Endometrial microvascular endothelial cells (primary cell): Measurements from ENCODE around the gene SKP2. TPM values are rescaled to one million over a fixed set of nuclear protein-coding genes. Genes with fewer than 3 reads are reported as not detected.
"Not testable (repeated sequence)": the region's sequence is repeated elsewhere in the genome, so short reads cannot be mapped to it uniquely, and the experiment has no call there.

Experiments
- in situ Hi-C: cut with HindIII; loops from 2 replicates; pipeline ENCODE4 v1.10.0; 2017; ENCODE audit warnings: low sequenced_read_pairs, low pct_unique_long_range_greater_than_20kb; ENCODE audit errors: inconsistent ontology term
- total RNA-seq: library from RNA; depleted of rRNA; stranded (reverse); fragments of >200 nt; gene quantifications from one replicate; pipeline ENCODE4 v1.2.3, GENCODE V29; 2015; ENCODE audit errors: inconsistent ontology term

Gene SKP2
- total RNA-seq: 39.8 TPM

DNA sequence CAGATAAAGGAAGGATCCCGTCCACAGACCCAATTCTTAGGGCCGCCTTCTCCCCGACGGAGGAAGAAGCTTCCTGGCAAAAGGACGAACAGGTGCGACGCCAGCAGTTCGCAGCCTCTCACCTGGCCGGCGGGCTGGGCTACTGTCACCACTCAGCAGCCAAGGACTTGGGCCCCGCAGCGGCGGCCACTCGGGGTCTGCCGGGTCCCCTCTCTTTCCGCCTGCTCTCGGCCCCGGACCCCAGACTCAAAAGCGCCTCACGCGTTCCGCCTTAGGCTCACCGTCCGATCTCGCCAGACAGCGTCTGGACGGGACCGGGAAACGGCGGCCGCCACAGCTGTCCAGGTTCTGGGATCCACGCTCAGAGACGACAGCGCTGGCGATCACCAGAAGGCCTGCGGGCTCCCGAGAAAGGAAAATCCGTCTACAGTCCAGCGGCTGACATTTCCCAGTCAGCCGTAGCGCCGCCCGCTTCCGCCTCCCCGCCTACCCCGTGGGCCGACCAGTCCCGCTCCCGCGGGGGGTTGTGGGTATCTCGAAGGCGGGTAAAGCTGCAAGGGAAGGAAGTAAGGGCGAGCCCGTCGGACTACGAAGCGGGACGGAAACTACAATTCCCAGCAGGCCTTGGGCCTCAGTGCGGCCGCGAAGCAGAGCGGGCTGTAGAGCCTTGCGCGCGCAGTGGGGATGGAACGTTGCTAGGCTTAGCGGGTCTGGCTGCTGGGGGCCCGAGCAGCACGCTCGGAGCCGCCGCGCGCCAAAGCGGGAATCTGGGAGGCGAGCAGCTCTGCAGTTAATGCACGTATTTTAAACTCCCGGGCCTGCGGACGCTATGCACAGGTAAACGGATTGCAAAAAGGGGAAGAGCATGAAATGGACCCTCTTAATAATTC is at the start of gene SKP2, which contains the start of gene LMBRD2:
Gene SKP2 (plus strand): TSS at position 678 of the 890 bp plus-strand sequence. CDS start 152 bp downstream, at position 830.
Gene LMBRD2 (minus strand): TSS at position 454 of the 890 bp plus-strand sequence. CDS start 8,538 bp downstream, outside the sequence.
- in situ Hi-C loops: no loop called here

DNA sequence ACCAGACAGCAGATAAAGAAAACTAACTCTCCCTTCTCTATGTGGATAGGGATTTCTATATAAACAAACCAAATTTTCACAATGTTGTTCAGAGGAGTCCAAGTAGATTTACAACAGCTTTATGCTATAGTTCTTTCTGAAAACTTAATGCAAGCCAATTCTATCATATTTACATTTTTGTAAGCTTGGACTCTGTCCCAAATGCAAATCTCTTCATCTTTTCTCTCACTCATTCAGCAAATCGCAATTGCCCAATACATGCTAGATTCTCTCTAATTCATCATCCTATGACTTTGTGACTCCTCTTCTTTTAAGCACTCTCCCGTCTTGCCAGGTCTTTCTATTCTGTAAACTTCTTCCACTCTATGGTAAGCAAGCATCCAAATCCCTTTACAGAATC is 46.1 kb upstream of the SKP2 start:
- in situ Hi-C loops: no loop called here

DNA sequence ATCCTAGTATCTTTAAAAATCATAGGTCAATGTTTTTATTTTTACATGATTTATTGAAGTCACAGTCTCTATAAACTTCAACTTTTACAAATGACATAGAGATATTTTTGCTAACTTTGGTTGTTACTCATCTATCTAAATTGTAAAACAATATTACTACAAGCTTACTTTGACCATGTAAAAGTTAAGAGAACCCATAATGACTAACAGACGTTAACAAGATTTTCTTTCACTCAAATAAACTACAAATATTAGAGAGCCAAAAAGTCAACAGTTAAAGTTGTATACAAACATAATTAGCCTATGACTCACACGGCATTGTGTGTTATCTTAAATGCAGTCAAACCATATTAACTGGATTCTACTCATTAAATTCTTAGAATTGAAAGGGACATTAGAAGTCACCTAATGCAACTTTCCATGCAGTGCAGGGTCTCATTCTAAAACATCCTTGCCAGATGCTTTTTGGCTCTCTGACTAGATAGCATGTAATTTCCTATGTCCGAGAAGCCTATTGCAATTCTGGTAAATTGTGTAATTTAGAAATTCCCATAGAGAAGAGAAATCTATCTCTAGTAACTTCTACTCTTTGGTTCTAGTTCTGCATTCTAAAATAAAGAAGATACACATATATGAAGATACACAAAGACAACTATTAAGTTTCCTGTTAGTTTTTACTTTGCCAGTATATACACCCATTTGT is 43.0 kb upstream of the SKP2 start:
- in situ Hi-C loops: no loop called here

DNA sequence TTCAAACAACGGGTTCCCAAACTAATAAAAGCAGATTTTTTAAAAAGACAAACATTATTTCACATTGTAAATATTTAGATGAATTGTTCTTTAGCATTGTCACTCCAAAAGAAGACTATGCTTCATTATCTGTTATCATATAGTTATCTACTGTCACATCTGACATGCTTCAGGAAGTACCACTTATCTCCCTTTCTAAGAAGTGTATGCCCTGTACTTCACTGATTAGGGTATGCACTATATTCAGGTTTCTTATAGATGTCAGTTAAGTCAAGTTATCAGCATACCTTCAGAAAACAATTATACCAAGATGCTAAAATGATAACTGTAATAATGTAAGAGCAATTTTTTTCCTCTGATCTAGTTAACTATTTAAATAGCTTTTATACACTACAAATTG is 40.7 kb upstream of the SKP2 start:
- in situ Hi-C loops: no loop called here

GRCh38 chr5:36125868-36126267 is 26.0 kb upstream of the SKP2 start:
- in situ Hi-C loops: no loop called here

DNA sequence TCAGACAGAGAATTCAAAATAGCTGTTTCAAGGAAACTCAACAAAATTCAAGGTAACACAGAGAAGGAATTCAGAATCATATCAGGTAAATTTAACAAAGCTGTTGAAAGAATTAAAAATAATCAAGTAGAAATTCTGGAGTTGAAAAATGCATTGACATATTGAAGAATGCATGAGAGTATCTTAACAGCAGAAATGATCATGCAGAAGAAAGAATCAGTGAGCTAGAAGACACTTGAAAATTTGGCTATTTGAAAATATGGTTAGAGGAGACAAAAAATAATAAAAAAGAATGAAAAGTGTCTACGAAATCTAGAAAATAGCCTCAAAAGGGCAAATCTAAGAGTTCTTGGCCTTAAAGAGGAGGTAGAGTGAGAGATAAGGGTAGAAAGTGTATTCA is 23.1 kb upstream of the SKP2 start:
- in situ Hi-C loops: no loop called here

GRCh38 chr5:36129666-36130065 is 22.2 kb upstream of the SKP2 start:
- in situ Hi-C loops: not testable (repeated sequence)

- in situ Hi-C loops: not testable (repeated sequence)
Measured at GRCh38 chr5:36133009-36133408, 18.9 kb upstream of the SKP2 start.

- in situ Hi-C loops: no loop called here
Measured at GRCh38 chr5:36135988-36136387, 15.9 kb upstream of the SKP2 start.

GRCh38 chr5:36136581-36136980 is 15.3 kb upstream of the SKP2 start:
- in situ Hi-C loops: no loop called here

GRCh38 chr5:36138900-36139683 is 12.8 kb upstream of the SKP2 start:
- in situ Hi-C loops: no loop called here

DNA sequence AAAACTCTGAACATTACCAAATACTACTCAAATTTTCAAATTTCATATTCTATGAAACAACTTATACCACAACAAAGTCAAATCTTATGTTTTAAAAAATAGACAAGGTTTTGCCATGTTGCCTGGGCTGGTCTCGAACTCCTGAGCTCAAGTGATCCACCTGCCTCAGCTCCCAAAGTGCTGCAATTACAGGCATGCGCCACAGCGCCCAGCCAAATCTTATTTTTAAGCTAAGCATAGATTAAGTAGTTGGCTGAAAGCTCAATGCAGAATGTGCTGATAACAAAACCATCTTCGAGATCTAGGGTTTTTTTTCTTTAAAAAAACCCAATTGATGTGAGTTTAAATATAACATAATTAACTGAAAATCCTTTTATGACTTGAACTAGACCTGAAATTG is 6.6 kb upstream of the SKP2 start:
- in situ Hi-C loops: no loop called here

DNA sequence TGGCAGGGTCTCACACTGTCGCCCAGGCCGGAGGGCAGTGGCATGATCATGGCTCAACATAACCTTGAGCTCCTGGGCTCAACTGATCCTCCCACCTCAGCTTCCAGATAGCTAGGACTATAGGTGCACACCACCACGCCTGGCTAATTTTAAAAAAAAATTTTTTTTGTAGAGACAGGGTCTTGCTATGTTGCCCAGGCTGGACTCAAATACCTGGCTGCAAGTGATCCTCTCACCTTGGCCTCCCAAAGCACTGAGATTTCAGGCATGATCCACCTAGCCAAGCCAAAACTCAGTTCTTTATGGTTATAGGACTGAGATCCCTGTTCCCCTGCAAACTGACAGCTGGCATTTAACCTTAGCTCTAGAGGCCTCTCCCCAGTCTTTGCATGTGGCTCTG is 5.5 kb upstream of the SKP2 start:
- in situ Hi-C loops: no loop called here

- in situ Hi-C loops: no loop called here
Measured at GRCh38 chr5:36147681-36148080, 4.2 kb upstream of the SKP2 start.

- in situ Hi-C loops: no loop called here
Measured at GRCh38 chr5:36150676-36151433, 1.1 kb upstream of the SKP2 start.

DNA sequence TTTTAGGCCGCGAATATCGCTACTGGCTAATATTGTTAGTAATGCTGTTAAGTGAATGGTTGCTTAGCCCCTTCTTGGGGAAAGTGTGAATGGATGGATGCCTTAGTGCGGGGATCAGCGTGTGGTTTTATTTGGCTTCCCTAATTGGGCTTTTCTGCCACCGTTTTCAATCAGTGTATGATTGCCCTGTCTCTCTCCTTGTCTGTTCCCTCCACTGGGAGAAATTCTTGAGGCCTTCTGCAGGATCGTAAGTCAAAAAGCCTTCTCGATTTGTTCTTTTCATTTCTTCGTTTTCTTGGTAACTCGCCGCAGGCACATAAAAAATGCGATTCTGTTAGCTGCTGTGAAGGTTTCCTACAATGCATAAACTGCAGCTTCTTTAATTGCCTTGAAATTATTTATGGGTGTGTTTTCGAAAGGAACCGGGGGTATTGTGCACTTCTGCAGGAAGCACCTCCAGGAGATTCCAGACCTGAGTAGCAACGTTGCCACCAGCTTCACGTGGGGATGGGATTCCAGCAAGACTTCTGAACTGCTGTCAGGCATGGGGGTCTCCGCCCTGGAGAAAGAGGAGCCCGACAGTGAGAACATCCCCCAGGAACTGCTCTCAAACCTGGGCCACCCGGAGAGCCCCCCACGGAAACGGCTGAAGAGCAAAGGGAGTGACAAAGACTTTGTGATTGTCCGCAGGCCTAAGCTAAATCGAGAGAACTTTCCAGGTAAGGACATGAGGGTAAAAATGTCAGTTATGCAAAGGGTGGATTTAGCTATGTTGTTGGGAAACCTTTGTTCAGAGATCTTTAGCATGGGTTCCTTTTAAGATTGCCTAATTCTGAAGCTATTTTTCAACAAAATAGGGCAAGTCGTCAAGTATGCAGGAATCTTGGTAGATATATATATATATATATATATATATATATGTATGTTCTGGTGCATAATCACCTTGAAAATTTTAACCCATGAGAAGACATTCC is 700 bp downstream of the SKP2 start:
- in situ Hi-C loops: no loop called here

DNA sequence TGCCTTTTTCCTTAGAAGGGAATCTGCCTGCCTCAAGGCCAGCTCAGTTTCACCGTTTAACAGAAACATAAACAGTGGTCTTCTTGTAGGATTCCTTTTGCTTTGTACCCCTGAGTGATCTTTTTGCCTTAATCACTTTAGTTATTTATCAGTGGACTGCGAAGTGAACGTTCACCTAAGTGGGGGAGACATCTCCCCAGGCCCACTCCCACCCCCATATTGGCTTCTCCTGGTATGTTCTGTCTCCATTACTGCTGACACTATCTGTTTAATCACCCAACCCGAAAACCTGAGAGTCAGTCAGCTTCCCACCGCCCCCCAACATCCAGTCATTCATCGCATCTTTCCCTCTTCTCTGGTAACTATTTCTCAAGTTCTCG is 1.4 kb downstream of the SKP2 start:
- in situ Hi-C loops: no loop called here

DNA sequence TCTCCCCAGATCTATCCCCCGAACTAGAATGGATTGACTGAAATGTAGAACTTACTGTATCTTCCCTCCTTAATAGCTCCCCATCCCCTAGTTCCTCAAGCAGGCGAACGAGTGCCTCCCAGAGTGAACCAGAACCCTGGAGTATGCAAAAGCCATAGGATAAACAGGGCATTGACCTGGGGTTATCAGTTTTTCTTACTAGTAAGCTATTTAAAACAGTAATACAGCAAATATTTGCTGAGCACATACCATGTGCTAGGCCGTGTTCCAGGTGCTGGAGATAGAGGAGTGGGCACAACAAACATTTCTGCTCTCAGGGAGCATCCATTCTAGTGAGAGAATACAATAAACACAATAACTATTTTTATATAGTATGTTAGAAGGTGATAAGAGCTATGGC is 1.8 kb downstream of the SKP2 start:
- in situ Hi-C loops: no loop called here
